CD4-positive, CD25-positive, alpha-beta regulatory T cell (primary cell): Measurements from ENCODE around the gene RHOC. TPM values are rescaled to one million over a fixed set of nuclear protein-coding genes. Genes with fewer than 3 reads are reported as not detected.

Source experiments
- ATAC-seq, 2 donors: fragments of 150-1000 bp; cut with Tn5 transposase; one replicate each; pipeline ENCODE4 v1.10.0; 2021; ENCODE audit warnings: low read depth in 2 of 2, moderate number of reproducible peaks in 2 of 2, moderate library complexity in 1 of 2
- DNase-seq, 3 donors: peaks; one replicate each; pipeline versions ENCODE4 v3.0.0 to v3.0.0-alpha.2; 2012 to 2022; ENCODE audit warnings: mixed read lengths in 1 of 3
- H3K27ac ChIP-seq: one replicate; pipeline ENCODE4 v1.7.0; 2013; ENCODE audit warnings: mild to moderate bottlenecking, low read length; ENCODE audit not compliant: insufficient read depth, poor library complexity, severe bottlenecking
- H3K27me3 ChIP-seq: one replicate; pipeline ENCODE4 v1.7.0; 2013; ENCODE audit warnings: low read length; ENCODE audit not compliant: control insufficient read depth, insufficient read depth
- H3K36me3 ChIP-seq: one replicate; pipeline ENCODE4 v1.7.0; 2013; ENCODE audit warnings: mild to moderate bottlenecking, low read length, moderate library complexity; ENCODE audit not compliant: control insufficient read depth, insufficient read depth
- H3K4me1 ChIP-seq: 2 replicates; pipeline ENCODE4 v1.7.0; 2013; ENCODE audit warnings: mild to moderate bottlenecking, low read length; ENCODE audit not compliant: insufficient read depth, control insufficient read depth, poor library complexity, severe bottlenecking
- H3K4me3 ChIP-seq: one replicate; pipeline ENCODE4 v1.7.0; 2013; ENCODE audit warnings: low read depth, mild to moderate bottlenecking, low read length, moderate library complexity
- H3K9me3 ChIP-seq, 2 experiments: 1 replicate in 1 of 2; 2 replicates in 1 of 2; pipeline ENCODE4 v1.7.0; 2013; ENCODE audit warnings: low read length in 2 of 2, mild to moderate bottlenecking in 1 of 2, moderate library complexity in 1 of 2; ENCODE audit not compliant: control insufficient read depth in 2 of 2
- H3K27ac Mint-ChIP-seq, 3 donors: one replicate each; pipeline ENCODE4 v1.8.0; 2020 to 2022; ENCODE audit warnings: mild to moderate bottlenecking in 3 of 3, mixed read lengths in 3 of 3, moderate library complexity in 2 of 3
- H3K27me3 Mint-ChIP-seq: one replicate; pipeline ENCODE4 v1.8.0; 2022; ENCODE audit warnings: mild to moderate bottlenecking, mixed read lengths
- H3K36me3 Mint-ChIP-seq: one replicate; pipeline ENCODE4 v1.8.0; 2020; ENCODE audit warnings: mixed read lengths
- H3K4me1 Mint-ChIP-seq, 4 donors: one replicate each; pipeline ENCODE4 v1.8.0; 2020 to 2022; ENCODE audit warnings: mixed read lengths in 4 of 4, mild to moderate bottlenecking in 1 of 4
- H3K4me3 Mint-ChIP-seq, 4 donors: one replicate each; pipeline ENCODE4 v1.8.0; 2020 to 2022; ENCODE audit warnings: mild to moderate bottlenecking in 4 of 4, mixed read lengths in 4 of 4, moderate library complexity in 3 of 4
- H3K9me3 Mint-ChIP-seq, 7 donors: one replicate each; pipeline ENCODE4 v1.8.0; 2020 to 2022; ENCODE audit warnings: mixed read lengths in 7 of 7, mild to moderate bottlenecking in 3 of 7, moderate library complexity in 2 of 7
- polyA plus RNA-seq, 4 donors: library from polyadenylated mRNA; unstranded; fragments of 300-500 nt; fragmentation: Illumina TruSeq; gene quantifications; one replicate each; pipeline ENCODE4 v1.2.3, GENCODE V29; 2021
- total RNA-seq: library from RNA; stranded (reverse); gene quantifications from one replicate; pipeline ENCODE4 v1.2.3, GENCODE V29; 2022

Gene RHOC
- total and polyA plus RNA-seq, 5 donors from 2014 or later: 17.4 to 34.1 (median 28.8) TPM

DNA sequence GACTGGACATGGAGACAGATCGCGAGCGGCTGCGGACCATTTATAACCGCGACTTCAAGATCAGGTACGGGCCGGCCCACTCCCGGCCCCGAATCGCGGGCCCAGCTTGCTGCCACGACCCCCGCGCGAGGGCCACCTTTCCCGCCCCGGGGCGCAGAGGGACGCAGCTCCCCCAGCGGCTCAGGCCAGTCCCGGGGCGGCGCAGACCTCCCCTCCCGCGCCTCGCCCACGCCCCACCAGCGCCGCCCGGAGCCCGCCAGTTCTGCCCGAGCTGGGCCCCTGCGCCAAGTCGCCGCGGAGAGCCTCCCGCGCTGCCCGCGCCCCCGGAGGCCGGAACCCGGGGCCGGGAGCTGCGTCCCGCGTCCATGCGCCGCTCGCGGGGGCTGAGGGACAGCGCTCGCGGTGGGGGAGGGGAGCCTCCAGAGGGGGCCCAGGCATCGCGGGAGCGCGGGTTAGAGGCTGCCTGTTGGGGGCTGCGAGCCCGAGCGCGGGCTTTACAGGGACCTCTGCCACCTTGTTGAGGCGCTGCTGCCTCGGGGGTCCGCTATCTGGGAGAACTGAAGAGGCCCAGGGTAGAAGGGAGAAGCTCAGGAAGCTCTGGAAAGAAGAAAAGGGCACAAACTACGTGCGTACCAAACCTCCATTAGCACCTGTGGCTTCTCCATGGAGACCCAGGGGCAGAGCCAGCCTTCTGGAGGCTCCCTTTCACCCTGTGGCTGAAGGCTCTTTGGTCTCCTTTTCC, 31.8 kb downstream of the RHOC start:
- no peaks in the 10 kb centered on the region for H3K27me3 Mint-ChIP-seq
- H3K27me3 ChIP-seq: no peaks in the 10 kb centered on the region
- peaks cover 0 to 2% (median 0%) of the 10 kb centered on the region in 7 donors for H3K9me3 Mint-ChIP-seq
- peaks cover 29 to 68% (median 50%) of the 10 kb centered on the region in 4 donors for H3K4me1 Mint-ChIP-seq
- peak overlapping the region; percentile 96 to 98 (median 97) for H3K27ac Mint-ChIP-seq
- ATAC-seq (peak; percentile 36 to 51), DNase-seq (peak; percentile 24 to 39 (median 32))
- H3K36me3 Mint-ChIP-seq: peaks cover 21% of the 10 kb centered on the region
- H3K4me1 ChIP-seq: peaks cover 32% of the 10 kb centered on the region
- H3K4me3 ChIP-seq: peak overlapping the region; percentile 84
- H3K27ac ChIP-seq: peak overlapping the region; percentile 73
- H3K36me3 ChIP-seq: peaks cover 11% of the 10 kb centered on the region
- H3K9me3 ChIP-seq: no peaks in the 10 kb centered on the region
- peak overlapping the region; percentile 87 to 98 (median 96) for H3K4me3 Mint-ChIP-seq

DNA sequence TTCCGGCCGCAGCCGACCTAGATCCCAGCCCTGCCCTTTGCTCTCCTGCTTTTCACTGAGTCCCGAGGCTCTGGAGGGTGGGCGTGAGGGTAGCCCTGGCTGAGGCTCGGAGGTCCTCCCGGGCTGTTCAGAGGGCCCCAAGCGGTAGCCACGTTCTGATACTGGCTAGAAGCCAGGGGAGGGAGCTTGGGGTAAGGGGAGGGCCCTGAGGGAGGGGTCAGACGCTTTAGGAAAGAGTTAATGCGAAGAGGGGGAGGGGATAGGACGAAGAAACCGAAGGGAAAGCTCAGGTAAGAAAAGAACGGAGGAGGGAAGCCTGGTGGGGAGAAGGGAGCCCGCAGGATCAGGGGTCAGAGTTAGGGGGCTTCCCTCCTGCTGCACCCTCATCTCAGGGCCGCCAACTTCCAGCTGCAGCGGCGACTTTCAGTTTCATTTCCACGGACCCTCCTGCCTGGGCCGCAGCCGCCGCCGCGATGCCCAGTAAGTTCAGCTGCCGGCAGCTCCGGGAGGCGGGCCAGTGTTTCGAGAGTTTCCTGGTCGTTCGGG, 32.4 kb downstream of the RHOC start, which contains the start of gene MOV10:
TSS of gene MOV10 (plus strand) at position 220 of the 546 bp plus-strand sequence. CDS start at position 474, 254 bp downstream.
- H3K27ac ChIP-seq: peak within 1 kb of the TSS; percentile 73
- H3K9me3 ChIP-seq: no peaks in the 10 kb centered on the region
- ATAC-seq (peak; percentile 53 to 61), DNase-seq (peak; percentile 51 to 80 (median 55))
- Mint-ChIP-seq H3K27ac (peak within 1 kb of the TSS; percentile 96 to 98 (median 97)), H3K4me3 (peak within 1 kb of the TSS; percentile 87 to 98 (median 96)), H3K36me3 (peaks cover 23% of the 10 kb centered on the region), H3K27me3 (no peaks in the 10 kb centered on the region), H3K9me3 (peaks cover 0 to 2% (median 0%) of the 10 kb centered on the region in 7 donors), H3K4me1 (peaks cover 29 to 68% (median 51%) of the 10 kb centered on the region in 4 donors)
- no peaks in the 10 kb centered on the region for H3K27me3 ChIP-seq
- peaks cover 32% of the 10 kb centered on the region for H3K4me1 ChIP-seq
- H3K4me3 ChIP-seq: peak within 1 kb of the TSS; percentile 84
- H3K36me3 ChIP-seq: peaks cover 17% of the 10 kb centered on the region

DNA sequence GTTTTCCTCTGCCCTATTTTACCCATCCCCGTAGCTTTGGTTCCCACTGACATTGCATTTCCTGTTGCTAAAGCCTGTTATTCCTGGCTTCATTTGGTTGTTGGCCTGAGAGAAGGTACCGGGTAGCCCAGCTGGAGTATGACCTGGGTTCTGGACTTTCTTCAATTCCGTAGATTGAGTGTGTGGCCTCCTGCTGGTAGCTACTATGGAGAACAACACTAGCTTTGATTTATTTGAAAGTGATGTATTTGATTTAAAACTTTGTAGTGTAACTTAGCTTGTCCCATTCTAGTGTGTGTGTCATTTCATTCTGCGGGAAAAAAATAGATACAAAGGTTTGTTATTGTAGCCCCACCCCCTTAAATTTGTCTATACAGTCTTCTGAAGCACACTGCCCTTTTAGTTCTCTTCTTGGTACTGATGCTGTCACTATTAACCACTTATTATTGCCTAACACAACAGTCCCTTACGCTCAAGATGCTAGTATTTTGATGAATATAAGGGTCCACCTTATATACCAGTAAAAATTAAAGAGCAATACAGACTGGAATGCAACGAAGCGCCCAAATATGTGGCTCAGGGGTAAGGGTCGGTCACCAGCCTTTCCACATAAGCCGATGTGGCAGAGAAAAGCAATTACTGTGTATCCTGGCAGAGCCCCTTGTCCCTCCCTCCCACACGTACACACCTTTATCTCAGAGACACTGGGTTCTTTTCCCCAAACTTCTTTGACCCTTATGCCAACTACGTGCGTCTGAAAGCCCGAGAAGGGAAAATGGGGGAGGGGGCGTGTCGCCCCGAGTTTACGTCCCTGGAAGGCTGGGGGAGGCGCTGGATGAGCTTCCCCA, 33.1 kb downstream of the RHOC start:
- Histone ChIP-seq H3K4me1 (peaks cover 32% of the 10 kb centered on the region), H3K27ac (peak overlapping the region; percentile 73), H3K9me3 (no peaks in the 10 kb centered on the region), H3K36me3 (peaks cover 24% of the 10 kb centered on the region), H3K27me3 (no peaks in the 10 kb centered on the region), H3K4me3 (peak overlapping the region; percentile 83)
- ATAC-seq: peak in 1 of 2 donors; percentile 39
- peaks cover 25% of the 10 kb centered on the region for H3K36me3 Mint-ChIP-seq
- no peaks in the 10 kb centered on the region for H3K27me3 Mint-ChIP-seq
- H3K4me3 Mint-ChIP-seq: peak overlapping the region; percentile 77 to 98 (median 96)
- peak in 2 of 3 donors; percentile 37 to 40 for DNase-seq
- H3K9me3 Mint-ChIP-seq: peaks cover 0 to 2% (median 0%) of the 10 kb centered on the region in 7 donors
- H3K4me1 Mint-ChIP-seq: peaks cover 22 to 75% (median 49%) of the 10 kb centered on the region in 4 donors
- H3K27ac Mint-ChIP-seq: peak overlapping the region; percentile 96 to 98 (median 97)

DNA sequence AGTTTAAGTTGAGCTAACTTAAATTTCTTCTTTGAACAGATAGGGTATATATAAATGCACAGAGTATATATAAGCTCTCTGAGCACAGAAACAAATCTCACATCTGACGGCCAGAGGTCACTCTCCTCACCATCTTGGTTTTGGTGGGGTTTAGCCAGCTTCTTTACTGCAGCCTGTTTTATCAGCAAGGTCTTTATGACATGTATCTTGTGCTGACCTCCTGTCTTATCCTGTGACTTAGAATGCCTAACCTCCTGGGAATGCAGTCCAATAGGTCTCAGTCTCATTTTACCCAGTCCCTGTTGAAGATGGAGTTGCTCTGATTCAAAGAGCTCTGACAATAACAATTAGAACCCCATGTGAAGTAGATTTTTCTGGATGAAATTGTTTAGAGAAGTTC, 34.1 kb downstream of the RHOC start:
- Histone ChIP-seq H3K4me3 (no peak overlapping the region), H3K36me3 (peaks cover 31% of the 10 kb centered on the region), H3K9me3 (no peaks in the 10 kb centered on the region), H3K27ac (peak overlapping the region; percentile 73), H3K4me1 (peaks cover 32% of the 10 kb centered on the region), H3K27me3 (no peaks in the 10 kb centered on the region)
- Mint-ChIP-seq H3K4me3 (peak overlapping the region; percentile 69 to 96 (median 82)), H3K9me3 (peaks cover 0 to 2% (median 0%) of the 10 kb centered on the region in 7 donors), H3K4me1 (peaks cover 14 to 72% (median 47%) of the 10 kb centered on the region in 4 donors), H3K36me3 (peaks cover 24% of the 10 kb centered on the region), H3K27ac (peak overlapping the region; percentile 50 to 96 (median 75)), H3K27me3 (no peaks in the 10 kb centered on the region)
- DNase-seq (no peak), ATAC-seq (no peak)

DNA sequence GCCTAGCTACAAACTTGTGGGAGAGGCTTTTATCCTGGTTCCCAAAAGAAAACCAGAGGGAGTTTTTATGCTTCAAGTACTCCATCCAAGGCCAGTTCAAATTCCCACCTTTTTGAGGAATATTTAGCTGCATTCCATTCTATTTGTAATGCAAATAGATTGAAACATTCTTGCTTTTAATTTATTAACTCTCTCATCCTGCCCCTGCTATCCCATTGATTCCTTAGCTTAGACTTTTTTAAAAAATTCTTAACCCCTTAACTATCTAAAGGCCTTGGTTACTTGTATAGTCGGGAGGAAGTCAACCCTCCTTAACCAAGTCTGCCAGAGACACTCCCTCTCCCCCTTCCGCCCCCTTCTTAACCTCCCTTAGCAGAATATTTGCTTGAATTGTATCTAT, 34.9 kb downstream of the RHOC start:
- DNase-seq (no peak), ATAC-seq (no peak)
- Mint-ChIP-seq H3K36me3 (peaks cover 30% of the 10 kb centered on the region), H3K27me3 (no peaks in the 10 kb centered on the region), H3K9me3 (peaks cover 0 to 2% (median 0%) of the 10 kb centered on the region in 7 donors), H3K27ac (peak overlapping the region in 1 of 3 donors; percentile 96), H3K4me3 (peak overlapping the region in 2 of 4 donors; percentile 77 to 86), H3K4me1 (peaks cover 9 to 68% (median 45%) of the 10 kb centered on the region in 4 donors)
- Histone ChIP-seq H3K36me3 (peaks cover 37% of the 10 kb centered on the region), H3K4me1 (peaks cover 28% of the 10 kb centered on the region), H3K27me3 (no peaks in the 10 kb centered on the region), H3K27ac (no peak overlapping the region), H3K9me3 (no peaks in the 10 kb centered on the region), H3K4me3 (no peak overlapping the region)

DNA sequence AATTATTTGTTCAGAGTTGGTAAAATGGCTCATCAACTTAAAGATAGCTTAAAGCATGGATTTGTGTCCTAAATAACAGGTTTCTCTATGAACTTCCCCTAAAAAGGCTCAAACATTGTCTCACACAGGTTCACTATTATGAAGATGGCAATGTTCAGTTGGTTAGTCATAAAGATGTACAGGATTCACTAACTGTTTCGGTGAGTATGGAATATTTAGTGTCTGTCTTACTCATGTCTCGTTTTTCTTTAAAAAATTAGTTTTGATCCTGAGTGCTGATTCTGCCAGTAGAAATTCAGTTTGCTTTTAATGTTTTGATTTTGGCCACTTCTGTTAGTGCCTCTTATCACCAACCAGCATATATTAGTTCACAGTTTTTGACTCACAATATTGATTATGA, 40.0 kb downstream of the RHOC start:
- Histone ChIP-seq H3K4me1 (no peaks in the 10 kb centered on the region), H3K36me3 (peaks cover 73% of the 10 kb centered on the region), H3K9me3 (no peaks in the 10 kb centered on the region), H3K27ac (peak overlapping the region; percentile 14), H3K27me3 (no peaks in the 10 kb centered on the region), H3K4me3 (no peak overlapping the region)
- Mint-ChIP-seq H3K27ac (no peak overlapping the region), H3K4me3 (no peak overlapping the region), H3K9me3 (no peaks in the 10 kb centered on the region), H3K4me1 (peaks cover 7 to 36% (median 24%) of the 10 kb centered on the region in 4 donors), H3K27me3 (no peaks in the 10 kb centered on the region), H3K36me3 (peaks cover 57% of the 10 kb centered on the region)
- ATAC-seq (no peak), DNase-seq (no peak)

DNA sequence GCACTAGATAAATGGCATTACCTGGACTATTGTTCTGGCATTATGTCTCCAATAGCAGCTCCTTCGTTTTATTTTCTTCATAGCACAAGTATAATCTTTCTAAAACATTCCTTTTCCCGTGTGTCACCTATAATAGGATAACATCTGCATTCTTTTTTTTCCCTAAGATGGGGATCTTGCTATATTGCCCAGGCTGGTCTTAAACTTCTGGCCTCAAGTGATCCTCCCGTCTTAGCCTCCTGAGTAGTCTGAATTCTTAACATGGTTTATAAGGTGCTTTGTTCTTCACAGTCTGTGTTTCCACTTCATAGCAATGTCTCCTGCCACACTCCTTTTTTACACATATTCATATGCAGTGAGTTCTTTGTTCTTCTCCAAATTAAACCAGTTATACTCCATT, 41.1 kb downstream of the RHOC start:
- Mint-ChIP-seq H3K4me1 (peaks cover 12 to 28% (median 26%) of the 10 kb centered on the region in 4 donors), H3K27me3 (no peaks in the 10 kb centered on the region)

More for the DNA sequence above, 41.1 kb downstream of the RHOC start:
- Mint-ChIP-seq H3K27ac (peak overlapping the region in 2 of 3 donors; percentile 27 to 53), H3K9me3 (no peaks in the 10 kb centered on the region), H3K4me3 (no peak overlapping the region), H3K36me3 (peaks cover 67% of the 10 kb centered on the region)
- DNase-seq (no peak), ATAC-seq (no peak)
- H3K36me3 ChIP-seq: peaks cover 78% of the 10 kb centered on the region
- no peak overlapping the region for H3K4me3 ChIP-seq
- H3K27ac ChIP-seq: no peak overlapping the region
- H3K4me1 ChIP-seq: no peaks in the 10 kb centered on the region
- H3K9me3 ChIP-seq: no peaks in the 10 kb centered on the region
- H3K27me3 ChIP-seq: no peaks in the 10 kb centered on the region
